Endodermal cell (in vitro differentiated cells): Measurements from ENCODE around the gene DAAM2. TPM values are rescaled to one million over a fixed set of nuclear protein-coding genes. Genes with fewer than 3 reads are reported as not detected.

Experiments used
- DNase-seq: peaks from one replicate; pipeline ENCODE4 v3.0.0-alpha.2; 2017
- H3K27ac ChIP-seq: 2 replicates; pipeline ENCODE4 v1.5.1; 2013; ENCODE audit warnings: mild to moderate bottlenecking, low read depth, low read length, moderate library complexity
- H3K27me3 ChIP-seq: 2 replicates; pipeline ENCODE4 v1.6.1; 2013; ENCODE audit warnings: mild to moderate bottlenecking, low read length, moderate library complexity; ENCODE audit not compliant: insufficient read depth, control insufficient read depth, poor library complexity, severe bottlenecking
- H3K36me3 ChIP-seq: 2 replicates; pipeline ENCODE4 v1.7.0; 2013; ENCODE audit warnings: mild to moderate bottlenecking, low read length, moderate library complexity; ENCODE audit not compliant: control insufficient read depth, insufficient read depth
- H3K4me1 ChIP-seq: one replicate; pipeline ENCODE4 v1.7.0; 2013; ENCODE audit warnings: low read length; ENCODE audit not compliant: control insufficient read depth, insufficient read depth
- H3K4me3 ChIP-seq: 2 replicates; pipeline ENCODE4 v1.5.1; 2013; ENCODE audit warnings: mild to moderate bottlenecking, low read length, moderate library complexity
- H3K9ac ChIP-seq: 2 replicates; pipeline ENCODE4 v1.6.1; 2013; ENCODE audit warnings: mild to moderate bottlenecking, low read length, moderate library complexity; ENCODE audit not compliant: poor library complexity, severe bottlenecking; ENCODE audit errors: extremely low read depth
- H3K9me3 ChIP-seq: 2 replicates; pipeline ENCODE4 v1.6.1; 2013; ENCODE audit warnings: mild to moderate bottlenecking, low read length, moderate library complexity; ENCODE audit not compliant: control insufficient read depth
- H3K27ac Mint-ChIP-seq: 2 replicates; pipeline ENCODE4 v1.8.0; 2020; ENCODE audit warnings: mixed read lengths
- H3K27me3 Mint-ChIP-seq: 2 replicates; pipeline ENCODE4 v1.8.0; 2021; ENCODE audit warnings: mild to moderate bottlenecking, mixed read lengths; ENCODE audit not compliant: insufficient read depth
- H3K36me3 Mint-ChIP-seq: 2 replicates; pipeline ENCODE4 v1.8.0; 2020; ENCODE audit warnings: low read depth, mixed read lengths
- H3K4me1 Mint-ChIP-seq: 2 replicates; pipeline ENCODE4 v1.8.0; 2020; ENCODE audit warnings: mixed read lengths
- H3K4me3 Mint-ChIP-seq: 2 replicates; pipeline ENCODE4 v1.8.0; 2020; ENCODE audit warnings: mild to moderate bottlenecking, moderate library complexity, mixed read lengths
- H3K9me3 Mint-ChIP-seq: 2 replicates; pipeline ENCODE4 v1.8.0; 2020; ENCODE audit warnings: mild to moderate bottlenecking, mixed read lengths
- CTCF ChIP-seq: fragments of 200-600 bp; sonication (generic); conservative IDR thresholded peaks from 2 replicates; pipeline ENCODE4 v1.5.0; 2021; ENCODE audit warnings: antibody characterized with exemption, mild to moderate bottlenecking
- WGBS, 2 experiments: methylation state at CpG; one replicate each; pipeline versions ENCODE4 v1.1.5 to v1.1.7; 2013; ENCODE audit warnings: missing lambda C conversion rate in 2 of 2, mixed read lengths in 1 of 2; ENCODE audit not compliant: insufficient coverage in 1 of 2, insufficient read length in 1 of 2; 5-methylcytosine and 5-hydroxymethylcytosine counted together
- total RNA-seq, 2 donors: library from RNA; stranded (reverse); fragmentation: NEBNext Ultra II Directional in 1 of 2; extraction: Animal tissue kit (Norgen Biotek cat#: 25700) in 1 of 2; gene quantifications; 2 replicates in 1 of 2; 3 replicates in 1 of 2; pipeline ENCODE4 v1.2.1, GENCODE V29; 2021

Gene DAAM2
- total RNA-seq, 2 donors from 2014 or later, result 0.33 to 1.2 TPM

GRCh38 chr6:39844866-39845265, 52.7 kb downstream of the DAAM2 start:
- no peak for TF ChIP-seq CTCF
- 92% methylated on average over 1 of the region's 1 CpG; no CpG with 5 or more reads in 1 of the 2 experiments for WGBS, 2 experiments
- Mint-ChIP-seq H3K4me1 (peaks cover 7% of the 10 kb centered on the region), H3K27me3 (peaks cover 6% of the 10 kb centered on the region), H3K9me3 (no peaks in the 10 kb centered on the region), H3K27ac (no peak overlapping the region), H3K36me3 (no peaks in the 10 kb centered on the region), H3K4me3 (no peak overlapping the region)
- Histone ChIP-seq H3K27me3 (no peaks in the 10 kb centered on the region), H3K27ac (no peak overlapping the region), H3K4me1 (no peaks in the 10 kb centered on the region), H3K9me3 (no peaks in the 10 kb centered on the region), H3K36me3 (no peaks in the 10 kb centered on the region), H3K4me3 (no peak overlapping the region), H3K9ac (no peak overlapping the region)
- DNase-seq, result no peak

GRCh38 chr6:39847221-39847620, 55.0 kb downstream of the DAAM2 start:
- no peaks in the 10 kb centered on the region for H3K9me3 ChIP-seq
- H3K27me3 ChIP-seq, result no peaks in the 10 kb centered on the region
- TF ChIP-seq CTCF, result no peak
- H3K4me1 ChIP-seq, result no peaks in the 10 kb centered on the region
- peak; percentile 62 for DNase-seq
- H3K27ac ChIP-seq, result no peak overlapping the region
- H3K4me1 Mint-ChIP-seq, result peaks cover 2% of the 10 kb centered on the region
- peaks cover 7% of the 10 kb centered on the region for H3K27me3 Mint-ChIP-seq
- H3K27ac Mint-ChIP-seq, result no peak overlapping the region
- no peaks in the 10 kb centered on the region for H3K36me3 Mint-ChIP-seq
- no peak overlapping the region for H3K4me3 Mint-ChIP-seq
- H3K9me3 Mint-ChIP-seq, result no peaks in the 10 kb centered on the region
- no peak overlapping the region for H3K9ac ChIP-seq
- no peak overlapping the region for H3K4me3 ChIP-seq
- H3K36me3 ChIP-seq, result no peaks in the 10 kb centered on the region
- 89 to 90% methylated on average over 9 to 10 of the region's 10 CpGs for WGBS, 2 experiments

DNA sequence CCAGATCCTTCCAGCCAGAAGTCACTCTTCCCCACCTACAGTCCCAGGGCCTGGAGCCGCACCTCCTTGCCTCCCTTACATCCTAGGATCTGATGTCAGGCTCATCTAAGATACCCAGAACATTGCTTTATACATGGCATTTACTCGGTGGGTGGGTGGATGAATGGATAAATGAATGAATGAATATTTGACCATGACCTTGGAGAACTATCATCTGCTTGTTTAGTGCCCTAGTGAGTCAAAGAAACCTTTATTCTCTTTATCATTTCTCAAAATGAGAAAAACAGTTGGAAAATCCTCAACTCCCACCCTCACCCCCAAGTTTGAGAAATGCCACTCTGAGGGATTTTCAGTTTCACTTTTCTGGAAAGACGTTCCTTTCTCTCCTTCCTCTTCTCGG, 56.0 kb downstream of the DAAM2 start:
- H3K4me1 Mint-ChIP-seq, result peaks cover under 1% of the 10 kb centered on the region

More for the DNA sequence above, 56.0 kb downstream of the DAAM2 start:
- Mint-ChIP-seq H3K4me3 (no peak overlapping the region), H3K9me3 (no peaks in the 10 kb centered on the region), H3K36me3 (no peaks in the 10 kb centered on the region), H3K27ac (no peak overlapping the region), H3K27me3 (peaks cover 6% of the 10 kb centered on the region)
- Histone ChIP-seq H3K9me3 (no peaks in the 10 kb centered on the region), H3K4me3 (no peak overlapping the region), H3K27ac (no peak overlapping the region), H3K27me3 (no peaks in the 10 kb centered on the region), H3K9ac (no peak overlapping the region), H3K36me3 (no peaks in the 10 kb centered on the region), H3K4me1 (no peaks in the 10 kb centered on the region)
- no peak for TF ChIP-seq CTCF
- WGBS, 2 experiments, result 93% methylated on average over 3 to 4 of the region's 4 CpGs
- no peak for DNase-seq
